H1 (cell line): Measurements from ENCODE around the gene IFI16. TPM values are rescaled to one million over a fixed set of nuclear protein-coding genes. Genes with fewer than 3 reads are reported as not detected.

ENCODE experiments used
- CTCF ChIA-PET: fragments of 300-600 bp; sonication (Branson Sonifier 250); formaldehyde crosslinking; loops from one replicate; lab custom pipeline; 2021; ENCODE audit not compliant: partially characterized antibody; lab: Charles Lee
- POLR2A ChIA-PET: fragments of 300-600 bp; sonication (Branson Sonifier 250); formaldehyde crosslinking; loops from one replicate; lab custom pipeline; 2021; ENCODE audit warnings: inconsistent platforms; ENCODE audit not compliant: partially characterized antibody; lab: Charles Lee
- DNase-seq, 2 experiments: peaks; one replicate each; pipeline versions ENCODE4 v3.0.0 to v3.0.0-alpha.2; 2010 to 2022; ENCODE audit warnings: low spot score in 2 of 2, low read depth in 1 of 2, mixed read lengths in 1 of 2
- FAIRE-seq: peaks from 2 replicates; lab custom pipeline; 2011; peaks lifted over from hg19 to GRCh38; lab: Jason Lieb, UNC
- H2AFZ ChIP-seq: 2 replicates; pipeline ENCODE4 v1.8.1; 2012; ENCODE audit warnings: low read length, inconsistent platforms
- H2AK5ac ChIP-seq: 2 replicates; pipeline ENCODE4 v1.6.1; 2013; ENCODE audit warnings: low read depth, low read length
- H2BK120ac ChIP-seq: replicated peaks from 2 replicates; pipeline ENCODE3; 2013; ENCODE audit warnings: low read depth, low read length, inconsistent platforms
- H2BK12ac ChIP-seq: 2 replicates; pipeline ENCODE4 v1.6.1; 2013; ENCODE audit warnings: low read depth, low read length
- H2BK15ac ChIP-seq: 2 replicates; pipeline ENCODE4 v1.6.1; 2013; ENCODE audit warnings: low read length
- H2BK20ac ChIP-seq: 2 replicates; pipeline ENCODE4 v1.6.1; 2013; ENCODE audit warnings: low read length
- H2BK5ac ChIP-seq: 2 replicates; pipeline ENCODE4 v1.6.1; 2013; ENCODE audit warnings: low read depth, low read length
- H3K14ac ChIP-seq: 2 replicates; pipeline ENCODE4 v1.6.1; 2013; ENCODE audit warnings: inconsistent platforms; ENCODE audit not compliant: insufficient read length
- H3K18ac ChIP-seq: 2 replicates; pipeline ENCODE4 v1.6.1; 2013; ENCODE audit warnings: low read length; ENCODE audit errors: extremely low read depth
- H3K23ac ChIP-seq: 2 replicates; pipeline ENCODE4 v1.6.1; 2013; ENCODE audit warnings: inconsistent platforms; ENCODE audit not compliant: insufficient read length
- H3K23me2 ChIP-seq: 2 replicates; pipeline ENCODE4 v1.6.1; 2013; ENCODE audit warnings: low read depth, low read length
- H3K27ac ChIP-seq: 2 replicates; pipeline ENCODE4 v1.6.1; 2011; ENCODE audit warnings: low read depth, low read length, inconsistent platforms
- H3K27me3 ChIP-seq, 4 experiments: replicated peaks in 1 of 4; 1 replicate in 1 of 4; 2 replicates in 3 of 4; pipeline versions ENCODE4 v1.6.1 to v1.8.1; 2011 to 2013; ENCODE audit warnings: low read length in 3 of 4, mild to moderate bottlenecking in 3 of 4, inconsistent platforms in 2 of 4, mixed read lengths in 2 of 4, moderate library complexity in 1 of 4; ENCODE audit not compliant: control insufficient read depth in 3 of 4, insufficient read depth in 3 of 4; ENCODE audit errors: extremely low read depth in 1 of 4
- H3K36me3 ChIP-seq, 4 experiments: 2 replicates each; pipeline versions ENCODE4 v1.6.1 to v1.8.1; 2011 to 2013; ENCODE audit warnings: mild to moderate bottlenecking in 4 of 4, low read length in 3 of 4, moderate library complexity in 2 of 4, control low read depth in 1 of 4, inconsistent platforms in 1 of 4; ENCODE audit not compliant: insufficient read depth in 4 of 4, control insufficient read depth in 2 of 4
- H3K4ac ChIP-seq: replicated peaks from 2 replicates; pipeline ENCODE3; 2013; ENCODE audit warnings: low read length, low read depth, mixed read lengths, inconsistent platforms; ENCODE audit not compliant: insufficient read length
- H3K4me1 ChIP-seq, 4 experiments: replicated peaks in 1 of 4; 1 replicate in 1 of 4; 2 replicates in 3 of 4; pipeline versions ENCODE4 v1.6.1 to v1.8.1; 2011 to 2013; ENCODE audit warnings: low read length in 3 of 4, inconsistent platforms in 2 of 4, mixed read lengths in 1 of 4; ENCODE audit not compliant: insufficient read depth in 4 of 4, control insufficient read depth in 3 of 4
- H3K4me2 ChIP-seq, 2 experiments: 2 replicates each; pipeline versions ENCODE4 v1.6.1 to v1.8.1; 2011 to 2013; ENCODE audit warnings: low read depth in 2 of 2, low read length in 2 of 2, control low read depth in 1 of 2, inconsistent platforms in 1 of 2, mild to moderate bottlenecking in 1 of 2; ENCODE audit not compliant: insufficient read depth in 1 of 2
- H3K4me3 ChIP-seq, 4 experiments: fragments of 200-600, 300-600 bp in 1 of 4; sonication (generic), shearing (Covaris generic), sonication (Bioruptor Twin) in 1 of 4; 2 replicates each; pipeline versions ENCODE4 v1.5.1 to v1.8.1; 2011 to 2016; ENCODE audit warnings: low read length in 4 of 4, low read depth in 3 of 4, control low read depth in 2 of 4, inconsistent platforms in 2 of 4, mild to moderate bottlenecking in 2 of 4, mixed read lengths in 1 of 4, moderate library complexity in 1 of 4; ENCODE audit not compliant: insufficient read depth in 2 of 4; ENCODE audit errors: extremely low read depth in 1 of 4
- H3K56ac ChIP-seq: replicated peaks from 2 replicates; pipeline ENCODE3; 2013; ENCODE audit warnings: low read depth, mild to moderate bottlenecking, mixed read lengths, low read length, inconsistent platforms; ENCODE audit not compliant: insufficient read length
- H3K79me1 ChIP-seq: 2 replicates; pipeline ENCODE4 v1.6.1; 2013; ENCODE audit warnings: low read depth, low read length, control low read depth
- H3K79me2 ChIP-seq, 2 experiments: 2 replicates each; pipeline versions ENCODE4 v1.6.1 to v1.8.1; 2012 to 2013; ENCODE audit warnings: low read length in 2 of 2, mild to moderate bottlenecking in 2 of 2, inconsistent platforms in 1 of 2; ENCODE audit not compliant: insufficient read depth in 2 of 2, control insufficient read depth in 1 of 2
- H3K9ac ChIP-seq, 4 experiments: replicated peaks in 1 of 4; 1 replicate in 1 of 4; 2 replicates in 3 of 4; pipeline versions ENCODE4 v1.6.1 to v1.8.1; 2011 to 2013; ENCODE audit warnings: low read depth in 3 of 4, low read length in 3 of 4, control low read depth in 2 of 4, mild to moderate bottlenecking in 2 of 4, moderate library complexity in 2 of 4, inconsistent platforms in 1 of 4; ENCODE audit errors: extremely low read depth in 1 of 4
- H3K9me3 ChIP-seq, 2 experiments: 2 replicates each; pipeline versions ENCODE4 v1.6.1 to v1.8.1; 2012 to 2013; ENCODE audit warnings: mild to moderate bottlenecking in 2 of 2, moderate library complexity in 2 of 2, control low read depth in 1 of 2, inconsistent platforms in 1 of 2, low read depth in 1 of 2, low read length in 1 of 2, mixed read lengths in 1 of 2; ENCODE audit not compliant: insufficient read depth in 2 of 2
- H4K20me1 ChIP-seq, 2 experiments: replicated peaks in 1 of 2; 2 replicates each; pipeline versions ENCODE3 to v1.8.1; 2011 to 2013; ENCODE audit warnings: inconsistent platforms in 2 of 2, low read length in 2 of 2, mild to moderate bottlenecking in 1 of 2; ENCODE audit not compliant: insufficient read depth in 2 of 2, control insufficient read depth in 1 of 2
- H4K5ac ChIP-seq: 2 replicates; pipeline ENCODE4 v1.6.1; 2013; ENCODE audit warnings: low read length, low read depth, mixed read lengths, inconsistent platforms; ENCODE audit not compliant: insufficient read length
- H4K8ac ChIP-seq: 2 replicates; pipeline ENCODE4 v1.8.0; 2013; ENCODE audit warnings: mild to moderate bottlenecking, moderate library complexity, low read length, inconsistent platforms; ENCODE audit not compliant: insufficient read depth; ENCODE audit errors: extremely low read depth
- H4K91ac ChIP-seq: replicated peaks from 2 replicates; pipeline ENCODE3; 2013; ENCODE audit warnings: low read length, mixed read lengths, inconsistent platforms; ENCODE audit not compliant: insufficient read length
- CHD1 ChIP-seq: IDR thresholded peaks from 2 replicates; pipeline ENCODE4 v1.6.1; 2012; ENCODE audit warnings: low read depth, low read length, improper control_type of control experiment
- CHD2 ChIP-seq: IDR thresholded peaks from 2 replicates; pipeline ENCODE4 v1.6.1; 2012; ENCODE audit warnings: low read length, improper control_type of control experiment
- CREB1 ChIP-seq: IDR thresholded peaks from 2 replicates; pipeline ENCODE4 v1.6.1; 2012; ENCODE audit warnings: inconsistent platforms
- CTBP2 ChIP-seq: IDR thresholded peaks from 2 replicates; pipeline ENCODE4 v1.7.0; 2011; ENCODE audit warnings: borderline replicate concordance, mild to moderate bottlenecking, moderate library complexity, mixed read lengths, low read length; ENCODE audit not compliant: insufficient read depth, insufficient read length
- MAX ChIP-seq: IDR thresholded peaks from 2 replicates; pipeline ENCODE4 v1.6.1; 2012; ENCODE audit warnings: inconsistent platforms
- PHF8 ChIP-seq: fragments of 200-600 bp; sonication (generic); conservative IDR thresholded peaks from 2 replicates; pipeline ENCODE4 v1.7.1; 2012; ENCODE audit warnings: low read depth, mild to moderate bottlenecking, inconsistent platforms, low read length, moderate library complexity
- SIX5 ChIP-seq: IDR thresholded peaks from 2 replicates; pipeline ENCODE4 v1.6.1; 2011; ENCODE audit warnings: mild to moderate bottlenecking, low read depth, low read length
- SP1 ChIP-seq: IDR thresholded peaks from 2 replicates; pipeline ENCODE4 v1.6.1; 2011; ENCODE audit warnings: low read depth, low read length
- SP2 ChIP-seq: IDR thresholded peaks from 2 replicates; pipeline ENCODE4 v1.6.1; 2012; ENCODE audit warnings: mild to moderate bottlenecking, low read length, inconsistent platforms
- SP4 ChIP-seq: IDR thresholded peaks from 2 replicates; pipeline ENCODE4 v1.6.1; 2012; ENCODE audit warnings: low read length, inconsistent platforms
- SUZ12 ChIP-seq: fragments of 200-600 bp; sonication (generic); IDR thresholded peaks from 2 replicates; pipeline ENCODE4 v1.6.1; 2012; ENCODE audit warnings: mild to moderate bottlenecking, inconsistent platforms, low read length, moderate library complexity, mixed read lengths
- WGBS, 2 experiments: shearing (Covaris generic) in 1 of 2; methylation state at CpG; one replicate each; pipeline versions ENCODE4 v1.1.6 to v1.1.7; 2013 to 2015; ENCODE audit warnings: low lambda C conversion rate in 2 of 2, mixed read lengths in 2 of 2, inconsistent platforms in 1 of 2, low coverage in 1 of 2, missing lambda C conversion rate in 1 of 2; ENCODE audit not compliant: insufficient replicate concordance in 2 of 2, insufficient coverage in 1 of 2, insufficient read length in 1 of 2; ENCODE audit errors: extremely low coverage in 1 of 2, missing lambda C conversion rate in 1 of 2; 5-methylcytosine and 5-hydroxymethylcytosine counted together
- polyA plus RNA-seq, 7 experiments: library from polyadenylated mRNA; depleted of rRNA in 3 of 7; stranded (reverse) in 5 of 7; unstranded in 2 of 7; fragments of >200 nt in 5 of 7; fragments of 200-250 nt in 2 of 7; gene quantifications; 1 replicate in 5 of 7; 2 replicates in 1 of 7; 4 replicates in 1 of 7; pipeline versions ENCODE4 v1.2.1 to v1.2.3, GENCODE V29; 2011 to 2013; ENCODE audit warnings: missing spikeins in 2 of 7, mixed read lengths in 2 of 7
- total RNA-seq: library from RNA; stranded (reverse); fragmentation: NEBNext Ultra II Directional; extraction: Animal tissue kit (Norgen Biotek cat#: 25700); gene quantifications from 2 replicates; pipeline ENCODE4 v1.2.1, GENCODE V29; 2021
- TF ChIP-seq, protein P1 (sequence below): IDR thresholded peaks from 2 replicates; pipeline ENCODE4 v1.6.1; 2012; ENCODE audit warnings: inconsistent platforms

The IFI16 gene
- total and polyA plus RNA-seq, 2 of the 8 experiments (the other 6 are each of a cell fraction or from before 2014, with no cell fraction given), result 0.63 to 0.74 TPM

DNA sequence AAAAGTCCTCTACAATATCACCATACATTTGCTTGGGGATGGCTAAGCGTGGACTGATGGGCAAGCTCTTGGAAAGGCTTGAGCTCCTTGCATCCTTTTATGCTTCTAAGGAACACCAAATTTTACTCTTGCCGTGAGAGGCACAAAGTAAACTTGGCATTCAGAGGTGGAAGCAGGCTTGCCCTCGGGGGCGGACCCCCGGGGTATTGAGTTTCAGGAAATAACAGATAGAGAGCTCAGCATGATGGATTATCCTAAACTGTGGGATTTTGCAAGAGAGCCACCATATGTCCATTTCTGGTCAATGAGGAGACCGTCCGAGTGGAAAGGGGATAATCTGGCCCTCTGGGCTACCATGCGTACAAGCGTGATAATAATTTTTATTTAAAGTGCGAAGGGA, 14.0 kb downstream of the IFI16 start:
- Histone ChIP-seq H4K91ac (no peak overlapping the region), H3K79me1 (no peaks in the 10 kb centered on the region), H3K9me3 (no peaks in the 10 kb centered on the region), H4K20me1 (no peaks in the 10 kb centered on the region), H3K4me3 (no peak overlapping the region), H3K23me2 (no peaks in the 10 kb centered on the region)
- CTCF ChIA-PET, result no interaction called here
- no peak for TF ChIP-seq MAX
- no peak for TF ChIP-seq SP2
- TF ChIP-seq CHD1, result no peak
- TF ChIP-seq, protein P1, sequence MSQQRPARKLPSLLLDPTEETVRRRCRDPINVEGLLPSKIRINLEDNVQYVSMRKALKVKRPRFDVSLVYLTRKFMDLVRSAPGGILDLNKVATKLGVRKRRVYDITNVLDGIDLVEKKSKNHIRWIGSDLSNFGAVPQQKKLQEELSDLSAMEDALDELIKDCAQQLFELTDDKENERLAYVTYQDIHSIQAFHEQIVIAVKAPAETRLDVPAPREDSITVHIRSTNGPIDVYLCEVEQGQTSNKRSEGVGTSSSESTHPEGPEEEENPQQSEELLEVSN, result no peak
- TF ChIP-seq SUZ12, result no peak
- no peak for TF ChIP-seq SIX5
- no peak for TF ChIP-seq CTBP2
- TF ChIP-seq CREB1, result no peak
- TF ChIP-seq SP1, result no peak
- no peak for TF ChIP-seq CHD2
- TF ChIP-seq SP4, result no peak
- no peak for TF ChIP-seq PHF8
- TF ChIP-seq, all 59 proteins: peak for 0
- no peaks in the 10 kb centered on the region for H3K27me3 ChIP-seq
- no peak overlapping the region for H2AFZ ChIP-seq
- 91% methylated on average over 10 of the region's 10 CpGs; no CpG with 5 or more reads in 1 of the 2 experiments for WGBS, 2 experiments
- no peak overlapping the region for H3K14ac ChIP-seq
- H3K4me1 ChIP-seq, result no peaks in the 10 kb centered on the region
- no peak overlapping the region for H2BK20ac ChIP-seq
- H3K4me2 ChIP-seq, result no peak overlapping the region
- H3K79me2 ChIP-seq, result no peaks in the 10 kb centered on the region
- H3K9ac ChIP-seq, result no peak overlapping the region
- DNase-seq (no peak), FAIRE-seq (no peak)
- no peak overlapping the region for H4K8ac ChIP-seq
- no peak overlapping the region for H2AK5ac ChIP-seq
- H2BK5ac ChIP-seq, result no peak overlapping the region
- H4K5ac ChIP-seq, result no peak overlapping the region
- H2BK120ac ChIP-seq, result no peak overlapping the region
- no peak overlapping the region for H3K23ac ChIP-seq
- no peak overlapping the region for H3K18ac ChIP-seq
- H3K36me3 ChIP-seq, result no peaks in the 10 kb centered on the region
- H3K4ac ChIP-seq, result no peak overlapping the region
- no peak overlapping the region for H2BK15ac ChIP-seq
- no peak overlapping the region for H2BK12ac ChIP-seq
- POLR2A ChIA-PET, result no interaction called here
- H3K27ac ChIP-seq, result no peak overlapping the region
- no peak overlapping the region for H3K56ac ChIP-seq
